HFF-Myc (cell line): ENCODE measurements around the gene SALL2.
"Not testable (repeated sequence)": the region's sequence is repeated elsewhere in the genome, so short reads cannot be mapped to it uniquely, and the experiment has no call there.

ENCODE experiments used
- DNase-seq: peaks from one replicate; pipeline ENCODE4 v3.0.0-alpha.2; 2011; ENCODE audit warnings: low read depth; ENCODE audit errors: extremely low read depth
- H3K4me3 ChIP-seq: replicated peaks from 2 replicates; pipeline ENCODE4 v1.5.1; 2011; ENCODE audit warnings: low read depth, mild to moderate bottlenecking, control low read depth, low read length
- CTCF ChIP-seq: IDR thresholded peaks from 2 replicates; pipeline ENCODE4 v1.5.1; 2012; ENCODE audit warnings: mild to moderate bottlenecking, low read depth, low read length, control low read depth; ENCODE audit errors: missing control alignments

The SALL2 gene

GRCh38 chr14:21553266-21553665 is 27.1 kb upstream of the SALL2 start:
- H3K4me3 ChIP-seq, result no peak overlapping the region
- no peak for TF ChIP-seq CTCF
- no peak for DNase-seq

DNA sequence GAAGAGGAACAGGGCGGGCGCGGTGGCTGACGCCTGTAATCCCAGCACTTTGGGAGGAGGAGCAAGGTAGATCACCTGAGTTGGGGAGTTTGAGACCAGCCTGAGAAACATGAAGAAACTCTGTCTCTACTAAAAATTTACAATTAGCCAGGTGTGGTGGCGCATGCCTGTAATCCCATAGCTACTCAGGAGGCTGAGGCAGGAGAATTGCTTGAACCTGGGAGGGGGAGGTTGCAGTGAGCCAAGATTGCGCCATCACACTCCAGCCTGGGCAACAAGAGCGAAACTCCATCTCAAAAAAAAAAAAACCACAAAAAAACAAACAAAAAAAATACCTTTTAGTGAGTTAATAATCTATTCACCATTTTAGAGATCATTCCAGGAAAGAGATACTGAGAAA is 18.4 kb upstream of the SALL2 start:
- DNase-seq, H3K4me3 ChIP-seq: not testable (repeated sequence)

DNA sequence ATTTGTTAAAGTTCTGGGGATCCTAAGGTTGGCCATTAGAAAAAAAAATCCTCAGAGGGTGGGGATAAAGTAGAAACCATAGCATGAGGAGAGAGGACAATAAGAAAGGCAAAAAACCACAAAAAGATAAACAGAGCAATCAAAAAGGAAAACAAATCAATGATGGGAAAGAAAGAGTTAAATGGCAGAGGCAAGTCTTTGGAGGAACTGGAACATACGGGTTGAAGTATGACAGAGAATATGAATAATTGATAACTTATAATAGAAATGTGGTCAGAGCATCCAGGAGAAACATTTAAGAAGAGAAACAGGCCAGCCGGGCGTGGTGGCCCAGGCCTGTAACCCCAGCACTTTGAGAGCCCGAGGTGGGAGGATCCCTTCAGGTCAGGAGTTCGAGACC is 17.8 kb upstream of the SALL2 start:
- no peak for TF ChIP-seq CTCF
- DNase-seq, result no peak
- no peak overlapping the region for H3K4me3 ChIP-seq

DNA sequence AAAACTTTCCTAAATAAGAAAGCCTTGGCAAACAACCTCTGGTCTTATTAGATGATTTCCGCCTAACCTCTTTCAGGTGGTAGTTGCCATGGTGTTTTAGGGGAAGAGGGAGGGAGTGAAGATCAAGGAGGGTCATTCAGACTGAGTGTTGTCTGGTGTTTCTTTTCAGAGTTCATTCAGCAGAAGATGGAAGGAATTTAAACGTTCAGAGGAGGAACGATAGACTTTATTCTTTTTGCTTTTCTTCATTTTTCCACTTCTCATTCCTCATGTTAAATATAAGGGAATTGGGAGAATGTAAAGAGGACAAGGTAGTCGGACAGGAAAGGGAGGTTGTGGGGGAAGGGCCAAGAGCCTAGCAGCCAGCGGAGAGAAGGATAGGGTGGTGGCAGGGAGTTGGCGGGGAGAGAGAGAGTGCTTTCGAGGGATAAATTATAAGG is 17.4 kb upstream of the SALL2 start:
- H3K4me3 ChIP-seq, result no peak overlapping the region
- no peak for TF ChIP-seq CTCF
- DNase-seq, result no peak

DNA sequence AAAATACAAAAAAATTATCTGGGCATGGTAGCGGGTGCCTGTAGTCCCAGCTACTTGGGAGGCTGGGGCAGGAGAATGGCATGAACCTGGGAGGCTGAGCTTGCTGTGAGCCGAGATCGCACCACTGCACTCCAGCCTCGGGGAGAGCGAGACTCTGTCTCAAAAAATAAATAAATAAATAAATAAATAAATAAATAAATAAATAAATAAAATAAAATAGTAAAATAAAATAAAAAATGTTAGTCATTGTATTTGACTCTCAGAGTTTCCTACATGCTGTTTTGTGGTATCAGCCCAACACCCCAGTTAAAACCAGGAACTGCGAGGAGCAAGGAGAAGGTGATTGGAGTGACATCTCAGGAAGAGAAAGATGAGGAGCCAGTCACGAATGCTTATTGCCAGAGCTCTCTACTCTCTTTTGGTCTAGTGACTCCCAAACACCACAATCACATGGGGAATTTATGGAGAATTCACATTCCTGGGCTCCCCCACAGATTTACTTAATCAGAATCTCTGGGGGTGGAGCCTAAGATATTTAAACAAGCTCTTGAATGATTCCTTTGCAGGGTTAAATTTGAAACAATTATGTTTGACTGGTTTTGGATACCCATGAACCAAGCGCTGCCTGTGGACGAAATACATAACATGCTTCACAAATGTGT is 15.4 kb upstream of the SALL2 start:
- no peak overlapping the region for H3K4me3 ChIP-seq
- no peak for TF ChIP-seq CTCF
- DNase-seq, result no peak

DNA sequence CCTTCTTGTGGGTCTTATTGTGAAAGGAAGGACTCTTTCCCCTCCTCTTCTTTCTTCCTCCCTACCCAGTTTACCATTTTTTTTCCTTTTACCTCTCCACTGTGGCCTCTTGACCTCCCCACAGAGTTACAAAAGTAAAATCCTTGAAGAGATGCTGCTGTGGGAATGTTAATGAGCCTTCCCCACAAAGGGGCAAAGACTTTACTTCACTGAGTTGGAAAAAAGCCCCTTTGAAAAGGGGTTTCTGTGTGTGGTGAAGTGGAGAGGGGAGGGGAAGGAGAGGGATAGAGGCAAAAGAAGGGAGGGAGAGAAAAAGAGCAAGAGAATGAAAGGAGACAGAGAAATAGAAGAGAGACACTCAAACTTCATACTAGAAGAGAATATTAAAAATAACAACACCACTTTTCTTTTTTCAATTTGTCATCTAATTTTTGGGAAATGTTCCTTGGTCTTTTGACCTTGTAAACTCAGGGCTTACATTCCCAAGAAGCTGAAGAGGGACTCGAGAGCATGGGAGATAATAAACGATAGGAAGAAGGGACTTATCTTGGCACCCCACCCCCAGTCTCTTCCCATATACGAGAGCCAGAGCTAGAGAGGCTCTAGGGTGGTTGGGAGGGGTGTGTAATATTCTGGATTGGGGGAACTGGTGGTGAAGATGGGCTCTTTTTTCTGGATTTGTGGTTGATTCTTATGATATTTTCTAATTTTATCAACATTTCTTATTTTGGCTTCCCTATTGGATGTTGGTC is 13.2 kb upstream of the SALL2 start:
- DNase-seq, result no peak
- no peak overlapping the region for H3K4me3 ChIP-seq
- no peak for TF ChIP-seq CTCF

GRCh38 chr14:21537090-21537424 is 10.9 kb upstream of the SALL2 start:
- no peak for DNase-seq
- no peak overlapping the region for H3K4me3 ChIP-seq
- no peak for TF ChIP-seq CTCF
